PC-9 (cell line): ENCODE data around the gene C2CD2.

ENCODE experiments used
- EZH2 ChIP-seq: fragments of 200-600 bp; sonication (generic); IDR thresholded peaks from 2 replicates; pipeline ENCODE4 v1.8.0; 2017; ENCODE audit warnings: antibody characterized with exemption, low read depth
- TF ChIP-seq, protein P1 (sequence below): fragments of 200-600 bp; sonication (generic); conservative IDR thresholded peaks from 2 replicates; pipeline ENCODE4 v1.6.1; 2017; ENCODE audit warnings: mixed run types, antibody characterized with exemption, mild to moderate bottlenecking, moderate library complexity

DNA sequence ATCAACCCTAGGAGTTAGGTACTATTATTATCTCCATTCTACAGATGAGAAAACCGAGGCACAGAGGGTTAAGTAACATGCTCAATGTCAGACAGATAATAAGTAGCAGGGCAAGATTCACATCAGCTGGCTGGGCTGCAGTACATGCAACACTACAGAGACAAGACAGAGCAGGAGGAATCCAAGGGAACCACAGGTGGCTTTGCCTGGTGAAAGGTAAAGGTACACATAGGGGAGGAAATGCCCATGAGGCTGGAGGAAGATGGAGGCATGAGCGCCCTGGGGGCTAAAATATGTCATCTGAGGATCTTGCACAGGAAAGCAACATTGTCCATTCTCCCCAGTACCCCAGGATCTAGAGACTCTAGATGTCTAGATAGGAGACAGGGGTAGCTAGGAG, 48.0 kb upstream of the C2CD2 start:
- TF ChIP-seq, protein P1, sequence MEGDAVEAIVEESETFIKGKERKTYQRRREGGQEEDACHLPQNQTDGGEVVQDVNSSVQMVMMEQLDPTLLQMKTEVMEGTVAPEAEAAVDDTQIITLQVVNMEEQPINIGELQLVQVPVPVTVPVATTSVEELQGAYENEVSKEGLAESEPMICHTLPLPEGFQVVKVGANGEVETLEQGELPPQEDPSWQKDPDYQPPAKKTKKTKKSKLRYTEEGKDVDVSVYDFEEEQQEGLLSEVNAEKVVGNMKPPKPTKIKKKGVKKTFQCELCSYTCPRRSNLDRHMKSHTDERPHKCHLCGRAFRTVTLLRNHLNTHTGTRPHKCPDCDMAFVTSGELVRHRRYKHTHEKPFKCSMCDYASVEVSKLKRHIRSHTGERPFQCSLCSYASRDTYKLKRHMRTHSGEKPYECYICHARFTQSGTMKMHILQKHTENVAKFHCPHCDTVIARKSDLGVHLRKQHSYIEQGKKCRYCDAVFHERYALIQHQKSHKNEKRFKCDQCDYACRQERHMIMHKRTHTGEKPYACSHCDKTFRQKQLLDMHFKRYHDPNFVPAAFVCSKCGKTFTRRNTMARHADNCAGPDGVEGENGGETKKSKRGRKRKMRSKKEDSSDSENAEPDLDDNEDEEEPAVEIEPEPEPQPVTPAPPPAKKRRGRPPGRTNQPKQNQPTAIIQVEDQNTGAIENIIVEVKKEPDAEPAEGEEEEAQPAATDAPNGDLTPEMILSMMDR: no peak
- no peak for TF ChIP-seq EZH2
